ENCODE data around the gene ZRANB3.
"Not testable (repeated sequence)": the region's sequence is repeated elsewhere in the genome, so short reads cannot be mapped to it uniquely, and the experiment has no call there.

ZRANB3 gene

GRCh38 chr2:135320465-135321355, 210.3 kb downstream of the ZRANB3 start:
- DNase-seq, result no peak

GRCh38 chr2:135318808-135319207, 212.2 kb downstream of the ZRANB3 start:
- DNase-seq, result no peak

GRCh38 chr2:135317375-135317774, 213.6 kb downstream of the ZRANB3 start:
- DNase-seq, result no peak

- DNase-seq, result no peak
Measured at GRCh38 chr2:135311962-135312361, 219.1 kb downstream of the ZRANB3 start.

GRCh38 chr2:135311268-135311667, 219.8 kb downstream of the ZRANB3 start:
- DNase-seq, result no peak

GRCh38 chr2:135304694-135305093, 226.3 kb downstream of the ZRANB3 start:
- no peak for DNase-seq

- no peak for DNase-seq
Measured at GRCh38 chr2:135299658-135300244, 231.3 kb downstream of the ZRANB3 start.

GRCh38 chr2:135299165-135299564, 231.9 kb downstream of the ZRANB3 start:
- DNase-seq, result no peak

- DNase-seq, result not testable (repeated sequence)
Measured at GRCh38 chr2:135287121-135287520, 243.9 kb downstream of the ZRANB3 start.

GRCh38 chr2:135285391-135285790, 245.6 kb downstream of the ZRANB3 start:
- no peak for DNase-seq

- DNase-seq, result no peak
Measured at GRCh38 chr2:135281379-135281778, 249.6 kb downstream of the ZRANB3 start.

- no peak for DNase-seq
Measured at GRCh38 chr2:135279209-135279608, 251.8 kb downstream of the ZRANB3 start.

- DNase-seq, result no peak
Measured at GRCh38 chr2:135276525-135276924, 254.5 kb downstream of the ZRANB3 start.

- no peak for DNase-seq
Measured at GRCh38 chr2:135271006-135271405, 260.0 kb downstream of the ZRANB3 start.

GRCh38 chr2:135265960-135266490, 265.0 kb downstream of the ZRANB3 start:
- no peak for DNase-seq

GRCh38 chr2:135259123-135259522, 271.9 kb downstream of the ZRANB3 start:
- no peak for DNase-seq

GRCh38 chr2:135258193-135258592, 272.8 kb downstream of the ZRANB3 start:
- DNase-seq, result no peak

- DNase-seq, result no peak
Measured at GRCh38 chr2:135257383-135258090, 273.5 kb downstream of the ZRANB3 start.

- no peak for DNase-seq
Measured at GRCh38 chr2:135256531-135257260, 274.3 kb downstream of the ZRANB3 start.

GRCh38 chr2:135255208-135255607, 275.8 kb downstream of the ZRANB3 start:
- no peak for DNase-seq

- DNase-seq, result no peak
Measured at GRCh38 chr2:135252805-135253458, 278.1 kb downstream of the ZRANB3 start.

GRCh38 chr2:135248611-135249010, 282.4 kb downstream of the ZRANB3 start:
- no peak for DNase-seq
